ENCODE results near the gene RC3H2.
A peak's percentile ranks its signal among the peaks of the same experiment; 100 is the strongest.
"Not testable (repeated sequence)": the region's sequence is repeated elsewhere in the genome, so short reads cannot be mapped to it uniquely, and the experiment has no call there.

The RC3H2 gene

DNA sequence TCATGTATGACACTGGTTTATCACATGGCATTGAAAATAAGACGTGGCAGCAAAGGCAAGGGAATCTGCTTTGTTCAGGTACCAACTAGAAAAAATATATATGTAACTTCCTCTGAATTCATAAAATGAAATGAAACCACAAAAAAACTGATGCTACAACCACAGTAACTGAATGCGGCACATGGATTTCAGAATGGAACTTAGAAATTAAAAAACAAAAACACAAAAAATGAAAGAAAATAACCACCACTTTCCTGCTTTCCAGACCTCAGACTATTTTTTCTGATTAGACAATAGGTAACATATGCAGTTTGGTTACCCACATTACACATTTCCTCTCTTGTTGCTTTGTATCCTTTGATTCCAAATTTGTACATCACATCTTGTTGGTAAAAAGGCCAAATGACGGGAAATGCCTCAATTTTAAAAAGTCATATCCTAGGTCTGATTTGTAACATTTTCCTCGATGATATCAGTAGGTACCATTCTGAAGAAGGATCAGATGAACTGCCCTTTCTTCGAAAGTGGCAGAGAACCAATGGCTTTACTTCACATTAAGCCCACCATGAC is 58.7 kb downstream of the RC3H2 start:
- Histone ChIP-seq H3K27me3 (replicated peaks in 2 of 5; ENCODE audit: control insufficient read depth in 4 of 5, insufficient read depth in 5 of 5, low read length in 4 of 5) (no peaks in the 10 kb centered on the region), H3K4me1 (ENCODE audit: control extremely low read depth in 1 of 4, control insufficient read depth in 4 of 4, insufficient read depth in 4 of 4, low read length in 3 of 4) (peaks cover 0 to 10% (median 2%) of the 10 kb centered on the region in 4 experiments), H3K9me3 (ENCODE audit: control extremely low read depth in 1 of 5, control insufficient read depth in 4 of 5, insufficient read depth in 2 of 5, low read depth in 1 of 5, low read length in 4 of 5) (peaks cover 0 to 2% (median 0%) of the 10 kb centered on the region in 5 experiments), H3K36me3 (ENCODE audit: control insufficient read depth in 4 of 4, insufficient read depth in 4 of 4, low read length in 3 of 4) (peaks cover 7 to 53% (median 30%) of the 10 kb centered on the region in 4 experiments), H3K27ac (ENCODE audit: insufficient read depth in 1 of 2, low read depth in 1 of 2, low read length in 2 of 2, poor library complexity in 1 of 2, severe bottlenecking in 2 of 2) (no peak overlapping the region), H3K4me3 (ENCODE audit: control insufficient read depth in 1 of 7, extremely low read depth in 1 of 7, insufficient read depth in 4 of 7, low read depth in 2 of 7, low read length in 6 of 7) (no peak overlapping the region)
- 100% methylated on average over 2 of the region's 5 CpGs for WGBS (ENCODE audit: insufficient coverage)
- POLR2A ChIA-PET: interaction anchor here (0.6 kb wide), 1 partner anchor 11 kb away, joined by 3 read pairs; no protein-coding TSS in a partner anchor
- DNase-seq: peak in 1 of 3 donors; percentile 20
- CTCF ChIA-PET: interaction anchor here (0.9 kb wide), 1 partner anchor 11 kb away, joined by 3 read pairs; no protein-coding TSS in a partner anchor

DNA sequence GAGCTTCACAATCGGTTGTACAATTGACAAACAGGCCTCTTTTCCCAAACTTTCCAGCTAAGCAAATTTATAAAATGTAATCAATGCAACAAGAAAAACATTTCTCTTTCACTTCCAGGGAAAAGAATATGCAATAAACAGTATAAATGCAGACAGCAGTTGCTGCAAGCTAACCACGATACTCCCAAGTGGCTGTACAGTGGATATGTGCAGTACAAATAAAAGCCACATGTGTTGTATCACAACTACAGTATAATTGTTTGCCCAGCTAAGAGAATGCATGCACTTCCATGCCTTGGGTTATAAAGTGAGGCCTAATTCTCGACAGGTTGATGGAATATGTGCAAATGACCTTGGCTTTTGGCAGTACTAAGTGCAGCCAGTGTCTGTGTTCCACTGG is 60.0 kb downstream of the RC3H2 start:
- Histone ChIP-seq H3K4me1 (ENCODE audit: control extremely low read depth in 1 of 4, control insufficient read depth in 4 of 4, insufficient read depth in 4 of 4, low read length in 3 of 4) (peaks cover 0 to 10% (median 2%) of the 10 kb centered on the region in 4 experiments), H3K36me3 (ENCODE audit: control insufficient read depth in 4 of 4, insufficient read depth in 4 of 4, low read length in 3 of 4) (peaks cover 7 to 42% (median 24%) of the 10 kb centered on the region in 4 experiments), H3K27ac (ENCODE audit: insufficient read depth in 1 of 2, low read depth in 1 of 2, low read length in 2 of 2, poor library complexity in 1 of 2, severe bottlenecking in 2 of 2) (no peak overlapping the region), H3K27me3 (replicated peaks in 2 of 5; ENCODE audit: control insufficient read depth in 4 of 5, insufficient read depth in 5 of 5, low read length in 4 of 5) (no peaks in the 10 kb centered on the region), H3K9me3 (ENCODE audit: control extremely low read depth in 1 of 5, control insufficient read depth in 4 of 5, insufficient read depth in 2 of 5, low read depth in 1 of 5, low read length in 4 of 5) (peaks cover 0 to 2% (median 0%) of the 10 kb centered on the region in 5 experiments), H3K4me3 (ENCODE audit: control insufficient read depth in 1 of 7, extremely low read depth in 1 of 7, insufficient read depth in 4 of 7, low read depth in 2 of 7, low read length in 6 of 7) (no peak overlapping the region)
- ChIA-PET CTCF (interaction anchor here (2.4 kb wide), 1 partner anchor 10 kb away, joined by 12 read pairs; no protein-coding TSS in a partner anchor), POLR2A (no interaction called here)
- 100% methylated on average over 2 of the region's 3 CpGs for WGBS (ENCODE audit: insufficient coverage)
- DNase-seq: no peak

DNA sequence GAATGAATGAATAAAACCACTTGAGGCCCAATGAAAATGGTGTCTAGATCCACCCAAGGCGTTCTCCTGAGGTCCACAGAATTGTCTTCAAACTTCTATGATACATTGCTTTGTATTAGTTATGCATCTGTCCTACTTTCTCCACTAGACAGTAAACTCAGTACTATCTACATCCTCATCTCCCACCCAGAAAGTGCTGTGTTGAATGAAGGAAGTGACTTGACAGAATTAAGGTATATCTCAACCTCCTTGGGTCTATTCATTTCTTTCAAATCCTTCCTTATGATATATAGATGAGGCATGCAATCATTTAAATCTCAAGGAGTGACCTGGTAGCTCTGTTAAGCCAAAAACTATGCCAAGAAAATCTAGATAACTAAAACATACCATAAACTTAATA is 61.0 kb downstream of the RC3H2 start:
- DNase-seq: peak in 1 of 3 donors; percentile 27
- Histone ChIP-seq H3K4me3 (ENCODE audit: control insufficient read depth in 1 of 7, extremely low read depth in 1 of 7, insufficient read depth in 4 of 7, low read depth in 2 of 7, low read length in 6 of 7) (no peak overlapping the region), H3K9me3 (ENCODE audit: control extremely low read depth in 1 of 5, control insufficient read depth in 4 of 5, insufficient read depth in 2 of 5, low read depth in 1 of 5, low read length in 4 of 5) (peaks cover 0 to 2% (median 0%) of the 10 kb centered on the region in 5 experiments), H3K27me3 (replicated peaks in 2 of 5; ENCODE audit: control insufficient read depth in 4 of 5, insufficient read depth in 5 of 5, low read length in 4 of 5) (no peaks in the 10 kb centered on the region), H3K36me3 (ENCODE audit: control insufficient read depth in 4 of 4, insufficient read depth in 4 of 4, low read length in 3 of 4) (peaks cover 4 to 37% (median 19%) of the 10 kb centered on the region in 4 experiments), H3K4me1 (ENCODE audit: control extremely low read depth in 1 of 4, control insufficient read depth in 4 of 4, insufficient read depth in 4 of 4, low read length in 3 of 4) (peaks cover 0 to 10% (median 2%) of the 10 kb centered on the region in 4 experiments), H3K27ac (ENCODE audit: insufficient read depth in 1 of 2, low read depth in 1 of 2, low read length in 2 of 2, poor library complexity in 1 of 2, severe bottlenecking in 2 of 2) (no peak overlapping the region)
- ChIA-PET POLR2A (no interaction called here), CTCF (interaction anchor here (2.4 kb wide), 1 partner anchor 9 kb away, joined by 12 read pairs; no protein-coding TSS in a partner anchor)
- WGBS (ENCODE audit: insufficient coverage): no CpG with 5 or more reads among the region's 1 CpG

DNA sequence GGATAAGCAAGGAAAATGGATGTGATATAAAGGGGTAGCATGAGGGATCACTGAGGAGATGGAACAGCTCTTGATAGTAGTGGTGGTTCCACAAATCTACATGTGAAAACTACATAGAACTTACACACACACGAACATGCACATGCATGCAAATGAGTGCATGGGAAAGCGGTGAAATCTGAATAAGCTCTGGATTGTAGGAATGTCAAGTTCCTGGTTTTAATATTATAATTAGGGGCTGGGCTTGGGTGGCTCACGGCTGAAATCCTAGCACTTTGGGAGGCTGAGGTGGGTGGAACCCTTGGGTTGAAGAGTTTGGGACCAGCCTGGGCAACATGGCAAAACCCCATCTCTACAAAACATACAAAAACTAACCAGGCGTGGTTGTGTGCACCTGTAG is 63.7 kb downstream of the RC3H2 start:
- no peak for DNase-seq

DNA sequence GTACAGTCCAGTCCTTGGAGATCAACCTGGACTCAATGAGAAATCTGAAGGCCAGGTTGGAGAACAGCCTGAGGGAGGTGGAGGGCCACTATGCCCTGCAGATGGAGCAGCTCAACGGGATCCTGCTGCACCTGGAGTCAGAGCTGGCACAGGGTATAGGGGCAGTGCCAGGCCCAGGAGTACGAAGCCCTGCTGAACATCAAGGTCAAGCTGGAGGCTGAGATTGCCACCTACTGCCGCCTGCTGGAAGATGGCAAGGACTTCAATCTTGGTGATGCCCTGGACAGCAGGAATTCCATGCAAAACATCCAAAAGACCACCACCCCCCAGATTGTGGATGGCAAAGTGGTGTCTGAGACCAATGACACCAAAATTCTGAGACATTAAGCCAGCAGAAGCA is 66.7 kb downstream of the RC3H2 start:
- not testable (repeated sequence) for H3K36me3 ChIP-seq (ENCODE audit: control insufficient read depth in 4 of 4, insufficient read depth in 4 of 4, low read length in 3 of 4); H3K9me3 ChIP-seq (ENCODE audit: control extremely low read depth in 1 of 5, control insufficient read depth in 4 of 5, insufficient read depth in 2 of 5, low read depth in 1 of 5, low read length in 4 of 5); H3K27me3 ChIP-seq (replicated peaks in 2 of 5; ENCODE audit: control insufficient read depth in 4 of 5, insufficient read depth in 5 of 5, low read length in 4 of 5); H3K4me3 ChIP-seq (ENCODE audit: control insufficient read depth in 1 of 7, extremely low read depth in 1 of 7, insufficient read depth in 4 of 7, low read depth in 2 of 7, low read length in 6 of 7); DNase-seq; H3K27ac ChIP-seq (ENCODE audit: insufficient read depth in 1 of 2, low read depth in 1 of 2, low read length in 2 of 2, poor library complexity in 1 of 2, severe bottlenecking in 2 of 2)
- 96% methylated on average over 3 of the region's 3 CpGs for WGBS (ENCODE audit: insufficient coverage)
- ChIA-PET POLR2A (interaction anchor here (0.6 kb wide), 1 partner anchor 59 kb away, joined by 3 read pairs; no protein-coding TSS in a partner anchor), CTCF (interaction anchor here (0.9 to 1.9 kb wide), 3 partner anchors 11 to 42 kb away, joined by 3 to 5 read pairs (median 5); partner anchors contain the start of gene PDCL)
- peaks cover 6 to 16% (median 11%) of the 10 kb centered on the region in 4 experiments for H3K4me1 ChIP-seq (ENCODE audit: control extremely low read depth in 1 of 4, control insufficient read depth in 4 of 4, insufficient read depth in 4 of 4, low read length in 3 of 4)

More for the DNA sequence above, 63.7 kb downstream of the RC3H2 start:
- H3K27me3 ChIP-seq (replicated peaks in 2 of 5; ENCODE audit: control insufficient read depth in 4 of 5, insufficient read depth in 5 of 5, low read length in 4 of 5): no peaks in the 10 kb centered on the region
- H3K4me1 ChIP-seq (ENCODE audit: control extremely low read depth in 1 of 4, control insufficient read depth in 4 of 4, insufficient read depth in 4 of 4, low read length in 3 of 4): peaks cover 0 to 7% (median under 1%) of the 10 kb centered on the region in 4 experiments
- CTCF ChIA-PET: interaction anchor here (0.7 to 1.1 kb wide), 3 partner anchors 9 to 14 kb away, joined by 3 to 4 read pairs (median 3); partner anchors contain the start of gene PDCL
- H3K9me3 ChIP-seq (ENCODE audit: control extremely low read depth in 1 of 5, control insufficient read depth in 4 of 5, insufficient read depth in 2 of 5, low read depth in 1 of 5, low read length in 4 of 5): peaks cover 0 to 4% (median 1%) of the 10 kb centered on the region in 5 experiments
- POLR2A ChIA-PET: no interaction called here
- H3K4me3 ChIP-seq (ENCODE audit: control insufficient read depth in 1 of 7, extremely low read depth in 1 of 7, insufficient read depth in 4 of 7, low read depth in 2 of 7, low read length in 6 of 7): no peak overlapping the region
- 86% methylated on average over 1 of the region's 4 CpGs for WGBS (ENCODE audit: insufficient coverage)
- peaks cover 4 to 14% (median 7%) of the 10 kb centered on the region in 4 experiments for H3K36me3 ChIP-seq (ENCODE audit: control insufficient read depth in 4 of 4, insufficient read depth in 4 of 4, low read length in 3 of 4)
- no peak overlapping the region for H3K27ac ChIP-seq (ENCODE audit: insufficient read depth in 1 of 2, low read depth in 1 of 2, low read length in 2 of 2, poor library complexity in 1 of 2, severe bottlenecking in 2 of 2)

DNA sequence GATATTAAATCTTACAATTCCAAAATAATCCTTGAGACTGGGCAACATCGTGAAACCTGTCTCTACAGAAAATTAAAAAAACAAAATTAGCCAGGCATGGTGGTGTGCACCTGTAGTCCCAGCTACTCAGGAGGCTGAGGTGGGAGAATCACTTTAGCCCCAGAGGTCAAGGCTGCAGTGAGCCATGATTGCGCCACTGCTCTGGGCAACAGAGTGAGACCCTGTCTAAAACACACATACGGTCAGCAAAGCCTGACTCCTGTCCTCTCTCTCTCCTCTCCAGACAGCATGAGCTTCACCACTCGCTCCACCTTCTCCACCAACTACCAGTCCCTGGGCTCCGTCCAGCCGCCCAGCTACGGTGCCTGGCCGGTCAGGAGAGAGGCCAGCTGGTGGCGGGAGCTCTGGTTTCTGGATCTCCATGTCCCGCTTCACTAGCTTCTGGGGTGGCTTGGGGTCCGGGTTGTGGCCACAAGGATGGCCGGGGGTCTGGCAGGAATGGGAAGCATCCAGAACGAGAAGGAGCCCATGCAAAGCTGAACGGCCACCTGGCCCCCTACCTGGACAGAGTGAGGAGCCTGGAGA is 67.8 kb downstream of the RC3H2 start:
- peaks cover 0 to 4% (median 0%) of the 10 kb centered on the region in 5 experiments for H3K9me3 ChIP-seq (ENCODE audit: control extremely low read depth in 1 of 5, control insufficient read depth in 4 of 5, insufficient read depth in 2 of 5, low read depth in 1 of 5, low read length in 4 of 5)
- ChIA-PET CTCF (interaction anchor here (0.9 to 1.9 kb wide), 4 partner anchors 10 to 154 kb away, joined by 3 to 5 read pairs (median 4); partner anchors contain the start of gene PDCL), POLR2A (no interaction called here)
- no peak overlapping the region for H3K4me3 ChIP-seq (ENCODE audit: control insufficient read depth in 1 of 7, extremely low read depth in 1 of 7, insufficient read depth in 4 of 7, low read depth in 2 of 7, low read length in 6 of 7)
- 96% methylated on average over 14 of the region's 14 CpGs for WGBS (ENCODE audit: insufficient coverage)
- H3K27me3 ChIP-seq (replicated peaks in 2 of 5; ENCODE audit: control insufficient read depth in 4 of 5, insufficient read depth in 5 of 5, low read length in 4 of 5): no peaks in the 10 kb centered on the region
- H3K27ac ChIP-seq (ENCODE audit: insufficient read depth in 1 of 2, low read depth in 1 of 2, low read length in 2 of 2, poor library complexity in 1 of 2, severe bottlenecking in 2 of 2): no peak overlapping the region
- DNase-seq: no peak
- H3K4me1 ChIP-seq (ENCODE audit: control extremely low read depth in 1 of 4, control insufficient read depth in 4 of 4, insufficient read depth in 4 of 4, low read length in 3 of 4): peaks cover 6 to 16% (median 11%) of the 10 kb centered on the region in 4 experiments
- H3K36me3 ChIP-seq (ENCODE audit: control insufficient read depth in 4 of 4, insufficient read depth in 4 of 4, low read length in 3 of 4): no peaks in the 10 kb centered on the region

Data from common myeloid progenitor, CD34-positive (primary cell).